GM19438 (cell line): ENCODE measurements around the gene SPTB.

Experiments
- ATAC-seq: cut with Tn5 transposase; IDR thresholded peaks from one replicate; pipeline ENCODE4 v1.9.1; 2021; ENCODE audit warnings: low read depth; ENCODE audit not compliant: unreplicated experiment

Gene SPTB

DNA sequence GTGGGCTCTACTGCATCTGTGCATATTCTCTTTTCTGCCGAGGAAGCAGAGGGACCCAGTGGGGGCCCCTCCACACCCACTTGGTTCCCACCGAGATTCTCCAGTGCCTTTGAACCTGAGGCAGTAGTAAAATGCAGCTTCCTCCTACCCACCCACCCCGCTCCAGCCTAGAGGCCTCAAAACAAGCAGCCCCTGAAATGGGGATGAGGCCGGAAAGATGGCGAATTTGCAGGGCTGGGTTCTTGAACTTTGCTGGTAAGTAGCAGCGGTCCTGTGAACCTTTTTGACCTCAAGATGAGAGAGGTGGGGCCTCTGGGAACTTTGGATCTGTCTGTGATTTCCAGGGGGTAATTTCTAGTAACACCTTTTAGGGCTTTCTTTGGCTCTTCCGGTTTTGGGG, 160.1 kb downstream of the SPTB start:
- no peak for ATAC-seq

- no peak for ATAC-seq
Observed at GRCh38 chr14:64718762-64719161, 160.9 kb downstream of the SPTB start.

- ATAC-seq: no peak
Observed at GRCh38 chr14:64717870-64718269, 161.8 kb downstream of the SPTB start.

DNA sequence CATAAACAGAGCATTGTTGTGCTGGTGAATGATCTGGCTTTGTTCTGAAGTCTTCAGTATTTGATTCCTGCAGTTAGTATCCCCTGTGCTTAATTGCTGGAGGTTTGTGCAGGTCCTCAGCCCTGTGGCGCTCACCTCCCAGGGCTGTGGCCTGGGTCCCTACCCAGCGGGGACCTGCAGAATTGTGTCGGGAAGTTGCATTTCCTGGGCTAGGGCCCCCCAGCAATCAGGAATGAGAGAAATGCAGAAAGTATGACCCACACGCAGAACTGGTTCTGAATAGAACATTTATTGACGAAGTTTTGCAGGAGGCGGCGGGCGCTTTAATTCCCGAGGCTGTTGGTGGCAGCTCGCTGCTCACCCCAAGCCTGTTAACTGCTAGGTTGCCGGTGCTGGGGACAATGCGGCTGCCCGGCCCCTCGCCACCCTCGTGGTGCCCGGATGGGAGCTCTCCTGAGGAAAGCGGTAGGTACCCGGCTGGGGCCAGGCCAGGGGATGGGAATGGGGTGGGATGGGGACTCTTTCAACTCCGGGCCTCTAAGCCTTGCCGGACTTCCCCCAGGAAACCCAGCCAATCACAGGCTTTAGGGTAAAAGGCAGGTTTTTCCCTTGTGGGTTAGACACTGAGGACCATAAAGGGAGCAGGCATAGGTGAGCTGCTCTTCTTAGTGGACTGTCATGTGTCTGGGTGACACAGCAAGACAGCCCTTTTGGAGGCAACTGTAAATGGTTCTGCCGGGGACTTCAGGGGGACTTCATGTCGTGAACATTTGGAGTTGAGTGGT, 163.9 kb downstream of the SPTB start:
- ATAC-seq: no peak

DNA sequence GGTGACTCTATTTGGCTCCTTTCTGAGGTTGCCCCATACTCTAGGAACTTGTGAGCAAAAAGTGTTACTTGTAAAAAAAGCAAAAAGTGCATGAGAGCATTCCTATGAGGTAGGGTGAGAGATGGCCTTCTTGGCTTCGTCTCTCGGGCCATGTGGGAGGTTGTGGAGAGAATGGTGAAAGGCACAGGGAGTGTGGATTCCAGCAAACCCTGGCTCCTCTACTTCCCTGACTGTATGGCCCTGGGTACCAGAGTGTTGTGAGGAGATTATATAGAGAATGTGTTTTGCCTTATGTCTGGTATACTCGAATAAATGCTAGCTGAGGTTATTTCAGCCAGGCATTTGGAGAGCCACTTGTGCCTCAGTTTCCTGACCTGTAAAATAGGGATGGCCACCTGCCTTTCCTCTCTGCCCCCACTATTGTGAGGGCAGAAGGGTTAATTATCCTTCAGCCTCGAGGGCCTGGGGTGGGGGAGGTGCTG, 164.5 kb downstream of the SPTB start:
- ATAC-seq: no peak

GRCh38 chr14:64714432-64715025, 165.2 kb downstream of the SPTB start:
- no peak for ATAC-seq

GRCh38 chr14:64713677-64714076, 166.0 kb downstream of the SPTB start:
- ATAC-seq: no peak

- no peak for ATAC-seq
Observed at GRCh38 chr14:64711039-64711438, 168.7 kb downstream of the SPTB start.

DNA sequence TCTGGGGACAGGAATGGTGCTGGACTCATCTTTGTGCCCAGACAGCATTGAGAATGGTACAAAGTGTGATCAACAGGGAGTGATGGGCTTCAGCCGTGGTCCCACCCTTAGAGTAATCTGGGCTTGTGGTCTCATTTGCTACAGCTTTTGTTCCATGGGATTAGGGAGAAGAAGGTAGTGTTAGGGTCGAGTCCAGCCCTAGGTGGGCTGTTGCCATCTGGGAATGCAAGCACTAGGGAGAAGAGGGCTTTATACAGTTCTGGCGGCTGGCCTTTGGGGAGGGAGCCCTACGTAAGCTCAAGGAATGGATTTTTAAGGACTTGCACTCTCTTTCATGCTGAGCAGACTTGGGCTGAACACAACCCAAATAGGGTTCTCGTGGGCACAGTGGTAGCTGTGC, 170.6 kb downstream of the SPTB start:
- ATAC-seq: no peak

- ATAC-seq: no peak
Observed at GRCh38 chr14:64708148-64709004, 171.3 kb downstream of the SPTB start.

GRCh38 chr14:64707661-64708060, 172.0 kb downstream of the SPTB start:
- no peak for ATAC-seq

- no peak for ATAC-seq
Observed at GRCh38 chr14:64706593-64707193, 173.0 kb downstream of the SPTB start.

DNA sequence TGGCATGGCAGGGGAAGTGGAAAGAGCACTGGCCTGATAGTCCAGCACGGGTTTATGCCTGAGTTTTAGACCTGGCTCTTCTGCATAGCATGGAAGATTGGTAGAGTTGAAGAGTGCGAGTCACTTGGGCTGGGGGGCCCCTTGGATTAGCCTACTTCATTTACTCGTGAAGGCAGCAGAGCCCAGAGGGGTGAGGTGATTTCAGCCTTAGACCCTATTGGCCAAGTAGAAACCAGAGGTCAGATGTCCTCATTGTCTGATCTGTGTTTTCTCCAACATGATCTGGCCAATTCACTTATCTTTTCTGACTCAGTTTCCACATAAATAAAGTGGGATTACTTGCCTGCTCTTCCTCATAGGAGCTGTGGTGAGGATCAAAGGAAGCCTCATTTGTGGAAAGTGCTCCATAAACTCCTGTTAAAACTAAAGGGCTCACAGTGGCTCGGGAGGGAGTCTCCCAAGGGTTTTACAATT, 173.6 kb downstream of the SPTB start:
- no peak for ATAC-seq

- no peak for ATAC-seq
Observed at GRCh38 chr14:64705381-64706118, 174.2 kb downstream of the SPTB start.

GRCh38 chr14:64704743-64705380, 174.8 kb downstream of the SPTB start:
- ATAC-seq: no peak

DNA sequence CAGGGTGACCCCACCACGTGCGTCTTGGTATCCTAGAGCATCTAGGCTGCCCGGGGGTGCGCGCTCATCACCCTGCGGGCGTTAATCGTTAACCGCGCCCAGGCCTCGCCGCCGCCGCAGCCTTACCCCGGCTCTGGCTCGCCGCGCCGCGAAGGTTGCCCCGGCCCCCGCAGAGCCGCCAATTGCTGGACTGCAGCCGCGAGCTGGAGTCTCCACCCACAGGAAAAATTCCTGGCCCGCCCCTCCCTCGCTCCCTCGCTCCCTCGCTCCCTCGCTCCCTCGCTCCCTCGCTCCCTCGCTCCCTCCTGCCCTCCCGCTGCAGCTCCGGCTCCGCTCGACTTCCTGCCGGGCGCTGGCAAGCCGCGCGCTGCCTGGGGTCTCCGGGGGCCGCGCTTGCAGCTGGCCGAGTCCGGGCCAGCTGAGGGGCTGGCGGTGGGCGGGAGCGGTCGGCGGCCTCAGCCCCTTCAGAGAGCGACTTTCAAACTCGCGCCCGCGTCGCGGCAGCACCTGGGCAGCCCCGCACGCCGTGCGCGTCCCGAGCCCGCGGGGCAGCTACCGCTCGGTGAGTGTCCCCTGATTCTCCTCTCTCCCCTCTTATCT, 175.5 kb downstream of the SPTB start, which contains the start of gene PLEKHG3:
TSS of gene PLEKHG3 (plus strand) at position 282 of the 600 bp plus-strand sequence. CDS start 23,208 bp downstream, outside the sequence.
- ATAC-seq: no peak

DNA sequence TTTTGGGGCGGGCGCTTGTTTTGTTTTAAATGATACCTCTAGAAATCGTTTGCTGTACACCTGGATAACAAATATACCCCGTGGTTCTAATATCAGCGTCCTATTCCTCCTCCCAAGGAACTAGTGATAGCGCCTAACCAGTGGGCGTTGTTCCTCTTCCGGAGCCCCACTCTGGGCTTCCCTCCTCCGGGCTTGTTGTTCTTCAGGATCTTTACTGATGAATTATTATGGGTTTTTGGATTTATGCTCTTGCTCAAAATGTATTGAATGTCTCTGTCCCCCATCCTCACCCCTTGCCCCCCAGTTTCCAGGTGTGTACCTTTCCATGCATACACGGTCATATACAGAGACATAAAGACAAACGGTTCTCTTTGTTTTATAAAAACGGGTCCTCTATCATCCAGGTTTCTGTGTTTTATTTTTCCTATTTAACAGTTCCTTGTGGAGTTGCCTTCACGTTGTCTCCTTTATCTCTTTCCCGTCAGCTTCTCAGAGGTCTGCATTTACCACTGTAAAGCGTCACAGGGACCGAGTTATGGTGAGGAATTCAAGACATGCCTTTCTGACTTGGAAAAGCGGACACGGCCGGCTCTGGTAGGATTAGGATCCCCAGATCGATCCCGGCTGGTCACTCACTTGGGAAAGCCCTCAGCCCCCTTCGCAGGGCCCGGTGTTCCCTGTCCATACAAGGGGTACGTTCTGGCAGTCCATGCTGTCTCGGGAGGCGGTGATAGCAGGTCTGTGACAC, 176.1 kb downstream of the SPTB start:
- ATAC-seq: no peak
